Measurements from ENCODE around the gene XPO6. TPM values are rescaled to one million over a fixed set of nuclear protein-coding genes. Genes with fewer than 3 reads are reported as not detected.

Gene XPO6
- total RNA-seq, 4 donors from 2014 or later = 88.2 to 160 (median 118) TPM

DNA sequence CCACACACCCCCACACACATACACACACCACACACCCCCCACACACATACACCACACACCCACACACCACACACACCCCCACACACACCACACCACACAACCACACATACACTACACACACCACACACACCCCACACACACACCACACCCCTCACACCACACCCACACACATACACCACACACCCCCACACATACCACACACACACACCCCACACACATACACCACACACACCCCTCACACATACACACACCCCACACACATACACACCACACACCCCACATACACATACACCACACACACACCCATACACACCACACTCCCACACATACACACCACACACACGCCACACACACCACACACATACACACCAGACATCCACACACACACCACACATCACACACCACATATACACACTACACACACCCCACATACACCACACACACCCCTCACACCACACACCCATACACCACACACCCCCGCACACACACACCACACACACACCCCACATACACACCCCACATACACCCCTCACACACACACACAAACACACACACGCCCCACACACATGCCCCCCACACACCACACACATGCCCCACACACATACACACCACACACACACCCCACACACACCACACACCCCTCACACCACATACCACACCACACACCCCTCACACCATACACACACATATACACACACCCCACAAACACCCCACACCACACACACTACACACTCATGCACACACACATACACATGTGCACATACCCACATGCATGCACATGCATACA lies 122.4 kb downstream of the XPO6 start:
- 97 to 100% methylated on average over 3 of the region's 3 CpGs for WGBS, 2 donors
- Histone ChIP-seq H3K27me3 (no peaks in the 10 kb centered on the region), H3K4me1 (peaks cover 0 to 10% of the 10 kb centered on the region in 2 donors), H3K9me3 (no peaks in the 10 kb centered on the region), H3K27ac (no peak overlapping the region), H3K36me3 (no peaks in the 10 kb centered on the region), H3K4me3 (replicated peaks in 1 of 3) (no peak overlapping the region)
- intact Hi-C loops (cut with DNase I) = no loop called here
- TF ChIP-seq POLR2A (IDR thresholded peaks at IDR 0.05) (no peak), CTCF (IDR thresholded peaks at IDR 0.05) (no peak)
- no peak for DNase-seq

GRCh38 chr16:28087675-28088300 lies 124.0 kb downstream of the XPO6 start:
- H3K4me1 ChIP-seq = peaks cover 0 to 3% of the 10 kb centered on the region in 2 donors
- H3K36me3 ChIP-seq = no peaks in the 10 kb centered on the region
- no peaks in the 10 kb centered on the region for H3K9me3 ChIP-seq
- no peak for DNase-seq
- WGBS, 2 donors = 80 to 89% methylated on average over 6 to 7 of the region's 7 CpGs
- intact Hi-C loops (cut with DNase I) = no loop called here
- no peak overlapping the region for H3K4me3 ChIP-seq (replicated peaks in 1 of 3)
- no peak for TF ChIP-seq POLR2A (IDR thresholded peaks at IDR 0.05)
- TF ChIP-seq CTCF (IDR thresholded peaks at IDR 0.05) = no peak
- H3K27ac ChIP-seq = no peak overlapping the region
- H3K27me3 ChIP-seq = no peaks in the 10 kb centered on the region

DNA sequence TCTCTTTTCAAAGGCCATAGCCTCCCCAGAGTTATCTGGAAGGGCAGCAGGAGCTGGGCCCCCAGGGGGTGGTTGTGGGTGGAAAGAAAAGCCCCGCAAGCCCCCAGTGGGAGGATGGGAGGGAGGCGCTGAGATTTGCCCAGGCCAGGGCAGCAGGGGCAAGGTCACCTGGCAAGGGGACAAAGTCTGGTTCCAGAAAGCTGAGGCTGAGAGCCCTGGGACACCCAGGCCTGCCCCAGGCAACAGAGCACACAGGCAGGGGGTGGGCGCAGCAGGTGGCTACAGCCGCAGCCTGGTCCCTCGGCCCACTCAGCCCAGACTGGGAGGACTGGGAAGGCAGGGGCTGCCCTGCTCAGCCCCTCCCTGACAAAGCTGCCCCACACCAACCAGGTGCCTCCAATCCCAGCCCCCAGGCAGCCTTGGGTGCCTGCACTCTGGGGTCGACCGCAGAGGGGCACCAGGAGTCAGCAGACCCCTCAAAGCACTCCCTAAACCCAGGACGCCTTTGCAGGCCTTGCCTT lies 124.6 kb downstream of the XPO6 start:
- H3K27ac ChIP-seq = no peak overlapping the region
- H3K27me3 ChIP-seq = no peaks in the 10 kb centered on the region
- DNase-seq = no peak
- H3K4me3 ChIP-seq (replicated peaks in 1 of 3) = no peak overlapping the region
- H3K4me1 ChIP-seq = no peaks in the 10 kb centered on the region
- intact Hi-C loops (cut with DNase I) = no loop called here
- H3K9me3 ChIP-seq = no peaks in the 10 kb centered on the region
- WGBS, 2 donors = 82 to 84% methylated on average over 3 to 5 of the region's 8 CpGs
- no peaks in the 10 kb centered on the region for H3K36me3 ChIP-seq
- TF ChIP-seq POLR2A (IDR thresholded peaks at IDR 0.05) = no peak
- no peak for TF ChIP-seq CTCF (IDR thresholded peaks at IDR 0.05)

DNA sequence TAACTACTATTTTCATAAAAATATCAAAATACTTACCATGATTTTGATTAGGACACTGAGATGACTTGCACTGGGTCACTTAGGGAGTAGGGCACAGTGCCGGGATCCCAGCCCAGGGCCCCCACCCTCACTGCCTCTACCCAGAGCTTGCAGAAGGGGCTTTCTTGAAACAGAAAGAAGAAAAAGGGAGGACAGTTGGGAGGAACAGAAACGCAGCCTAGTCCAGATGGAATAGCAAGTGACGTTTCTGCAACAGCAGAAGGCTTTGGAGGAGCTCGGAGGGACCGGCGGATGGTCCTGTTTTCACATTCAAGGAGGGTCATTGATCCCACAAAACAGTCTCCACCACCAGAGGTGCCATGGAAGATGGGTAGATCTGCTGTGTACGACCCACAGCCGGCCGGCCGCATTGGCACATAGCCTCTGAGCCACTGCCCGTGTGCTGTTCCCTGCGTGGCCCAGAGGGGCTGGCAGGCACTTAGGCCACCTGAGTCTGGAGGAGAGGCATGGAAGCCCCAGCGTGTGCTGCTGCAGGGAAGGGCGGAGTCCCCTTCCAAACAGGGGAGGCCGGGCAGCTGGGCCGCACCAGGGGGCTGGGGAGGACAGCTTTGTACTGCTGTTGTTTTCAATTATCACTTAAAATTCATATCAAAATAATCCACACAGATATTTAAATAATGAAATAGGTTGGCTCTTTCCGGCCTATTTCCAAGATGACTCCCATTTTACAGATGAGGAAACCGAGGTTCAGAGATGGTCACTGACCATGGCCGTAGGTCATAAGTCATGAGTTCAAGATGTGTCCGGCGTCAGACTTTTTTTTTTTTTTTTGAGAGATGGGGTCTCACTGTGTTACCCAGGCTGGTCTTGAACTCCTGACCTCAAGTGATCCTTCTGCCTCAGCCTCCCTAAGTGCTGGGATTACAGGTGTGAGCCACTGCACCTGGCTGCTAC lies 125.3 kb downstream of the XPO6 start:
- no peak for DNase-seq
- Histone ChIP-seq H3K4me3 (replicated peaks in 1 of 3) (no peak overlapping the region), H3K4me1 (no peaks in the 10 kb centered on the region), H3K36me3 (no peaks in the 10 kb centered on the region), H3K27me3 (no peaks in the 10 kb centered on the region), H3K9me3 (no peaks in the 10 kb centered on the region), H3K27ac (no peak overlapping the region)
- intact Hi-C loops (cut with DNase I) = no loop called here
- WGBS, 2 donors = 82 to 87% methylated on average over 21 of the region's 21 CpGs
- TF ChIP-seq CTCF (IDR thresholded peaks at IDR 0.05) (no peak), POLR2A (IDR thresholded peaks at IDR 0.05) (no peak)
